Suprapubic skin (tissue), 4 donors: ENCODE results near the gene ZCCHC2.

Source experiments
- POLR2A ChIP-seq, 2 donors: fragments of 450-650 bp; IDR thresholded peaks; one replicate each; pipeline ENCODE4 v1.6.1; 2017; ENCODE audit warnings: antibody characterized with exemption in 2 of 2, mild to moderate bottlenecking in 2 of 2, moderate library complexity in 2 of 2
- POLR2AphosphoS5 ChIP-seq, 3 donors: sonication (generic); formaldehyde crosslinking; IDR thresholded peaks; one replicate each; pipeline ENCODE4 v1.6.1; 2017; ENCODE audit warnings: antibody characterized with exemption in 3 of 3
- TF ChIP-seq, protein P1 (sequence below), 2 donors: fragments of 200-600 bp in 1 of 2; fragments of 450-650 bp in 1 of 2; sonication (generic) in 1 of 2; IDR thresholded peaks; one replicate each; pipeline ENCODE4 v1.5.1; 2016 to 2019; ENCODE audit warnings: antibody characterized with exemption in 2 of 2, mild to moderate bottlenecking in 1 of 2, moderate library complexity in 1 of 2

- no peak for TF ChIP-seq POLR2AphosphoS5 (IDR thresholded peaks at IDR 0.05)
- TF ChIP-seq POLR2A (IDR thresholded peaks at IDR 0.05) = no peak
- TF ChIP-seq, protein P1, sequence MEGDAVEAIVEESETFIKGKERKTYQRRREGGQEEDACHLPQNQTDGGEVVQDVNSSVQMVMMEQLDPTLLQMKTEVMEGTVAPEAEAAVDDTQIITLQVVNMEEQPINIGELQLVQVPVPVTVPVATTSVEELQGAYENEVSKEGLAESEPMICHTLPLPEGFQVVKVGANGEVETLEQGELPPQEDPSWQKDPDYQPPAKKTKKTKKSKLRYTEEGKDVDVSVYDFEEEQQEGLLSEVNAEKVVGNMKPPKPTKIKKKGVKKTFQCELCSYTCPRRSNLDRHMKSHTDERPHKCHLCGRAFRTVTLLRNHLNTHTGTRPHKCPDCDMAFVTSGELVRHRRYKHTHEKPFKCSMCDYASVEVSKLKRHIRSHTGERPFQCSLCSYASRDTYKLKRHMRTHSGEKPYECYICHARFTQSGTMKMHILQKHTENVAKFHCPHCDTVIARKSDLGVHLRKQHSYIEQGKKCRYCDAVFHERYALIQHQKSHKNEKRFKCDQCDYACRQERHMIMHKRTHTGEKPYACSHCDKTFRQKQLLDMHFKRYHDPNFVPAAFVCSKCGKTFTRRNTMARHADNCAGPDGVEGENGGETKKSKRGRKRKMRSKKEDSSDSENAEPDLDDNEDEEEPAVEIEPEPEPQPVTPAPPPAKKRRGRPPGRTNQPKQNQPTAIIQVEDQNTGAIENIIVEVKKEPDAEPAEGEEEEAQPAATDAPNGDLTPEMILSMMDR (IDR thresholded peaks at IDR 0.05) = no peak
These were observed 52.0 kb downstream of the ZCCHC2 start for GRCh38 chr18:62574776-62575175.
